ENCODE results near the gene IFRD1. TPM values are rescaled to one million over a fixed set of nuclear protein-coding genes. Genes with fewer than 3 reads are reported as not detected.

Gene IFRD1
- total RNA-seq, 1 experiment from 2014 or later: 67.8 TPM

- no peak overlapping the region for H3K4ac ChIP-seq (ENCODE audit: low read depth, low read length)
- H2BK120ac ChIP-seq (ENCODE audit: low read depth, low read length, poor library complexity, severe bottlenecking): no peak overlapping the region
- H3K79me1 ChIP-seq (ENCODE audit: insufficient read depth, low read depth, low read length, poor library complexity, severe bottlenecking): no peaks in the 10 kb centered on the region
- no peaks in the 10 kb centered on the region for H3K4me1 ChIP-seq (ENCODE audit: insufficient read depth, low read length)
- H3K4me3 Mint-ChIP-seq: no peak overlapping the region
- H2AFZ ChIP-seq (ENCODE audit: low read length): no peak overlapping the region
- no peak overlapping the region for H2BK12ac ChIP-seq (ENCODE audit: insufficient read length, low read depth, low read length)
- H3K9ac ChIP-seq (ENCODE audit: extremely low read depth, insufficient read length, low read length): no peak overlapping the region
- H3K27me3 Mint-ChIP-seq (ENCODE audit: low read depth): peaks cover 4% of the 10 kb centered on the region; the same call in 1 of the 2 replicates
- H4K91ac ChIP-seq (ENCODE audit: insufficient read length, low read depth, low read length): no peak overlapping the region
- H3K9me3 ChIP-seq (ENCODE audit: control insufficient read depth, low read depth, low read length): no peaks in the 10 kb centered on the region
- no peak overlapping the region for H2BK15ac ChIP-seq (ENCODE audit: low read depth, low read length)
- peak; percentile 60 for DNase-seq
- H3T11ph ChIP-seq (ENCODE audit: low read length): no peak overlapping the region
- no peak overlapping the region for H3K27ac ChIP-seq (ENCODE audit: insufficient read length, low read depth, low read length)
- peak; percentile 71 for TF ChIP-seq CTCF (conservative IDR thresholded peaks at IDR 0.05)
- no peak overlapping the region; a peak in 1 of 7 replicates for H3K27ac Mint-ChIP-seq
- H3K27me3 ChIP-seq (ENCODE audit: insufficient read depth, low read length): no peaks in the 10 kb centered on the region
- H2BK20ac ChIP-seq (ENCODE audit: low read depth, low read length, poor library complexity, severe bottlenecking): no peak overlapping the region
- no peak overlapping the region for H3K14ac ChIP-seq (ENCODE audit: insufficient read depth, low read length)
- H3K4me1 Mint-ChIP-seq: 0 out of 4 replicates have a peak, but pooled peaks cover 2 to 3% of the 10 kb centered on the region in 2 experiments
- WGBS (ENCODE audit: extremely low coverage, insufficient read length, low lambda C conversion rate): no CpG with 5 or more reads among the region's 6 CpGs
- no peaks in the 10 kb centered on the region for H3K23me2 ChIP-seq (ENCODE audit: insufficient read length, low read depth, low read length, poor library complexity, severe bottlenecking)
- no peak overlapping the region for H3K23ac ChIP-seq (ENCODE audit: insufficient read length, low read depth, low read length)
- no peak overlapping the region for H2BK5ac ChIP-seq (ENCODE audit: insufficient read length, low read length)
- H4K20me1 ChIP-seq (ENCODE audit: control insufficient read depth, insufficient read depth, insufficient read length): no peaks in the 10 kb centered on the region
- no peaks in the 10 kb centered on the region for H3K36me3 Mint-ChIP-seq (ENCODE audit: insufficient read depth in 1 of 3, low read depth in 3 of 3)
- no peak overlapping the region for H3K4me2 ChIP-seq (ENCODE audit: insufficient read depth, insufficient read length, low read length)
- H4K5ac ChIP-seq (ENCODE audit: insufficient read length, low read depth, low read length): no peak overlapping the region
- H4K8ac ChIP-seq (replicated peaks; ENCODE audit: insufficient read length, low read depth, low read length): no peak overlapping the region
- H3K9me3 Mint-ChIP-seq: no peaks in the 10 kb centered on the region
- no peaks in the 10 kb centered on the region for H3K79me2 ChIP-seq (ENCODE audit: insufficient read depth, low read length)
- no peak overlapping the region for H3K18ac ChIP-seq (ENCODE audit: insufficient read length, low read depth, low read length)
- no peak overlapping the region for H2AK5ac ChIP-seq (ENCODE audit: insufficient read length, low read length)
- no peak overlapping the region for H3K56ac ChIP-seq (ENCODE audit: insufficient read length, low read depth, low read length)
Observed at GRCh38 chr7:112495810-112496462, 45.7 kb downstream of the IFRD1 start.
